Breast epithelium (tissue), 3 donors: ENCODE data around the gene CRLF1.

Source experiments
- POLR2AphosphoS5 ChIP-seq, 3 donors: sonication (generic); formaldehyde crosslinking; IDR thresholded peaks; one replicate each; pipeline ENCODE4 v1.6.1; 2017; ENCODE audit warnings: antibody characterized with exemption in 3 of 3
- TF ChIP-seq, protein P1 (sequence below), 3 donors: fragments of 450-650 bp; IDR thresholded peaks; one replicate each; pipeline ENCODE4 v1.5.1; 2016 to 2017; ENCODE audit warnings: antibody characterized with exemption in 3 of 3, mild to moderate bottlenecking in 3 of 3, moderate library complexity in 3 of 3

GRCh38 chr19:18620311-18620710, 13.7 kb upstream of the CRLF1 start:
- no peak for TF ChIP-seq POLR2AphosphoS5 (IDR thresholded peaks at IDR 0.05)
- TF ChIP-seq, protein P1, sequence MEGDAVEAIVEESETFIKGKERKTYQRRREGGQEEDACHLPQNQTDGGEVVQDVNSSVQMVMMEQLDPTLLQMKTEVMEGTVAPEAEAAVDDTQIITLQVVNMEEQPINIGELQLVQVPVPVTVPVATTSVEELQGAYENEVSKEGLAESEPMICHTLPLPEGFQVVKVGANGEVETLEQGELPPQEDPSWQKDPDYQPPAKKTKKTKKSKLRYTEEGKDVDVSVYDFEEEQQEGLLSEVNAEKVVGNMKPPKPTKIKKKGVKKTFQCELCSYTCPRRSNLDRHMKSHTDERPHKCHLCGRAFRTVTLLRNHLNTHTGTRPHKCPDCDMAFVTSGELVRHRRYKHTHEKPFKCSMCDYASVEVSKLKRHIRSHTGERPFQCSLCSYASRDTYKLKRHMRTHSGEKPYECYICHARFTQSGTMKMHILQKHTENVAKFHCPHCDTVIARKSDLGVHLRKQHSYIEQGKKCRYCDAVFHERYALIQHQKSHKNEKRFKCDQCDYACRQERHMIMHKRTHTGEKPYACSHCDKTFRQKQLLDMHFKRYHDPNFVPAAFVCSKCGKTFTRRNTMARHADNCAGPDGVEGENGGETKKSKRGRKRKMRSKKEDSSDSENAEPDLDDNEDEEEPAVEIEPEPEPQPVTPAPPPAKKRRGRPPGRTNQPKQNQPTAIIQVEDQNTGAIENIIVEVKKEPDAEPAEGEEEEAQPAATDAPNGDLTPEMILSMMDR (IDR thresholded peaks at IDR 0.05): no peak
